Activated T-helper 1 cell treated with Interleukin-2 at 50 U/mL for 16 hours (primary cell): ENCODE results near the gene DRC1.

ENCODE experiments used
- DNase-seq: peaks from one replicate; pipeline ENCODE4 v3.0.0-alpha.2; 2020; ENCODE audit warnings: low read depth

Gene DRC1

DNA sequence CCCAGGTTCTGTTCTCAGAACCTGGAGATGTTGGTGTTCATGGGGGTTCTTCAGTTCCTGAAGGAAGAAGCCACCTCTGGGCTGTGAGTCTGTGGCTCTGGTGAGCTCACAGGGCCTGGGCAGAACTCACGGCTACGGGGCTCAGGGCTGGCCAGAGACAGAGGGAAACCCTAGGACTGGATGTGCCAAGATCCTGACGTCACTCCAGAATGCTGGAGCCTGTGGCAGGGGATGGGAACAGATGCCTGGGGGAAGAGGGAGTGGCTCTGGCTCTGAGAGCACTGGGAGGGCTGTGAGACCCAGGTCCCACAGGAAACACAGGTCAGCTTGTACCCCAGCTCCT, 76.2 kb downstream of the DRC1 start, which contains the start of gene OTOF:
TSS of gene OTOF (minus strand) at position 214 of the 343 bp plus-strand sequence.
- no peak for DNase-seq

DNA sequence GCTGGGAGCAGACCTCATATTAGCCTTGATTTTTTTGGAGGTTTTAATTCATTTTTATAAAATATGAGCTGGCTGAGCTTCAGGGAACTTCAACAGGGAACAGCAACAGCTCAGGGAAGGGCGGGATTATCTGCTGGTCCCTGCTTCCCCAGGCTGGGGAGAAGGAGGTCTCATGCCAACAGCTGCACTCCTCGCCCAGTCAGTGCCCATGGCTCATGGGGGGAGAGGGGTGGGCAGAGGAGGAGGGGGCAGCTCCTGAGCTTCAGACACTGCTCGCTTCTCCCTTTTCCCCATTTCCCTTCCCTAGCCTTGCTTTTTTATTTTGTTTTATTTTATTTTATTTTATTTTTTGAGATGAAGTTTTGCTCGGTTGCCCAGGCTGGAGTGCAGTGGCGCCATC, 76.6 kb downstream of the DRC1 start:
- DNase-seq = no peak

DNA sequence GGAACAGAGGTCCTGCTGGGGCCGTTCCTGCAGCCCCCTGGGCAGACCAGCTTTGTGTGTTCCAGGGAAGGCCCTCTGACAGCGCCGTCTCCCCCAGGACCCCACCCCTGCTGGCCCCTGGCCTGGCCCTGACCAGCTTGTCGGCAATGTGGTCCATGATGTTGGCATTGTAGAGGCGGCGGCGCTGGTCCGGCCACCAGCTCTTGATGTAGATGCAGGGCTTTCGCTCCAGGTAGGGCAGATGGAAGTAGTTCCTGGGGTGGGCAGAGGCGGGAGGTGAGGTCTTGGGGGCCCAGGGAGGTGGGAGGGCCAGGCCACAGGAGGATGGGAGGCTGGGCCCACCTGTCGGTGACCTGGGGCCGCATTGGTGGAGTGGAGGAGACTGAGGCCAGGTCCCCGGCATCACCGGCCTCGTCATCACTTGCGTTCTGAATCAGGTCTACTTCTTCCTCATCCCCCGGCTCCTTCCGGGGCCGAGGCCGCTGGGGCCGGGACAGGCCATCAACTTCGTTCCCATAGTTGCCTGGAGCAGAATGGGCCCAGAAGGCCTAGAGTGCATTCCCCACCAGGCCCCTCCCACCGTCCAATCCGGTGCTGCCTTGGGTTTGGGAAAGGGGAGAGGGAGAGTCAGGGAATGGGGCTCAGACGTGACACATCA, 77.5 kb downstream of the DRC1 start:
- DNase-seq = no peak

DNA sequence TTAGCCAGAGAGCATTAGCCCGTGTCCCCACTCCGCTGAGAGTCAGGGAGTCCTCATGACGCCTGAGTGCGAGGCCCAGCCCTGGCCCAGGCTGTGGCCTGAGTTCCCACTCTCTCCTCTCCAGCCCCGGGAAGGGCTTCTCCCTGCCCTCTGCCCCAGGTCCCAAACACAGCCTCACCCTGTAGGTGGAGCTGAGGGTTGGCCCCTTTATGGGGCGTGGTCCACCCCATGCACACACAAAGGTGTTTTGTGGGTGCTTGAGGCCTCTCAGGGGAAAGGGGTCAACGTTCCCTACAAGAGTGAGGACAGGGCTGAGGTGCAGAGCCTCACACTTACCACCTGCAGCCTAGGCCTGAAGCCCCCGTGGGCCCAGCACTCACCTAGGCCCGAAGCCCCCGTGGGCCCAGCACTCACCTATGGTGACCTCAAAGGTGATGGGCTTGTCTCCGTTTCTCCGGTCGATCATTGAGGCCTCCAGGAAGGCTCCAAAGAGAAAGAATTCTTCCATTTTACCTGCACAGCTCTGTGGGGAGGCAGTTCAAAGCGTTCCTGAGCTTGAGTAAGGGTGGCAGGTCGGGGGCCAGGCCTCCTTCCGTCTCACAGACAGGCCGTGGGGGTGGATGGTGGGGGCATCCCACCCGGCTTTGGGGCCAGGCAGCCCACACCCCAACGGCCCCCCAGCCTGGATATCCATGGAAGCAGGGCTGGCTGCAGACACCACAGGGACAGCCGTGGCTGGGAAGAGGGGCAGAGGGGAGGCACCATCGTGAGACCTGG, 78.3 kb downstream of the DRC1 start:
- DNase-seq = no peak

DNA sequence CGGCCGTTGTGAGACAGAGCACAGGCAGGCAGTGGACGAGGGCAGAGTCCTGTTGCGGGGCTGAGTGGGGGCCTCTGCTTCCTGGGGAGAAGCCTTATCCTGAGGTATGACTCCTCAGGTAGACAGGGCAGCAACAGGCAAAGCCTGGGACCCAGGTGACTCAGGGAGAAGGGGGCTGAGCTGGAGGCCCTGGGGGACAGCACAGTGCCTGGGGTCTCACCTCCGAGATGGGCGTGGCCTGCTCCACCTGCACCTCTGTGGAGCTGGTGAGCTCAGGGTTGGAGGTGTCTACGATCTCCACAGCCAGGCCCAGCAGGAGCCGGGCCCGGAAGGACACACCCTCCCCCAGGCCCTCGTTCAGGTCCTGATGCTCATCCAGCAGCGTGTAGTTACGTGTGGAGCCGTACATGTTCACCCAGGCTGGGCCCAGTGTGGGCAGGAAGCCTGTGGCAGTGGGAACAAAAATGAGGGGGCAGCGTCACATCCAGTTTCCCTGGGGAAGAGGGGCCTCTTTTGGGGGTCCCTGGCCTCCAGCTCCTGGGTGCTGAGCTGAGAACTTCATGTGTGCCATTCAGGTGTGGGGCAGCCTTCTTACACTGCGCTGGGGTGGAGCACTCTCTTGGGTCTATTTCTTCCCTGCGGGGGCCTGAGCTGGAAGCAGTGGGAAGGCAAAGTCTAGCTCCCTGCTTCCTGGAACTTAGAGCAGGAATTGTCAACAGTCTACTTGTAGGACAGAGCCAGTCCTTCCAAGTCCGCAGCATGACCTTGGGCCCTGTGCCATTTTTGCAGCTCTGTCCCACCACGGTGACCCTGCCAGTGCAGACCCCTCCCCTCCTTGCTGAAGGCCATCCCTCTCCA, 79.1 kb downstream of the DRC1 start:
- no peak for DNase-seq

DNA sequence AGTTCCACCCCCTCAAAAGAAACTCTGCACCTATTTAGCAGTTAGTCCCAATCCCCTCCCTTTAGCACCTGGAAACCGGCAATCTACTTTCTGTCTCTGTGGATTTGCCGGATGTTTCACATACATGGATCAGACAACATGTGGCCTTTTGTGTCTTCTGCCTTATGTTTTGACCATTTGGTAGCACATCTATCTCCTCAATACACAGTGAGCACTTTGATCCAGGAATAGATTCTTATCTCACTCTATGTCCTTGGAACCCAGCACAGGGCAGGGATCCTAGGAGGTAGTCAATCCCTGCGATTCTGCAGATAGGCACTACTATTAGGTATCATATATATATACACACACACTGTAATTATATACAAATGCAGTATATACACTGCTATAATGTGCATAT, 80.0 kb downstream of the DRC1 start:
- no peak for DNase-seq

DNA sequence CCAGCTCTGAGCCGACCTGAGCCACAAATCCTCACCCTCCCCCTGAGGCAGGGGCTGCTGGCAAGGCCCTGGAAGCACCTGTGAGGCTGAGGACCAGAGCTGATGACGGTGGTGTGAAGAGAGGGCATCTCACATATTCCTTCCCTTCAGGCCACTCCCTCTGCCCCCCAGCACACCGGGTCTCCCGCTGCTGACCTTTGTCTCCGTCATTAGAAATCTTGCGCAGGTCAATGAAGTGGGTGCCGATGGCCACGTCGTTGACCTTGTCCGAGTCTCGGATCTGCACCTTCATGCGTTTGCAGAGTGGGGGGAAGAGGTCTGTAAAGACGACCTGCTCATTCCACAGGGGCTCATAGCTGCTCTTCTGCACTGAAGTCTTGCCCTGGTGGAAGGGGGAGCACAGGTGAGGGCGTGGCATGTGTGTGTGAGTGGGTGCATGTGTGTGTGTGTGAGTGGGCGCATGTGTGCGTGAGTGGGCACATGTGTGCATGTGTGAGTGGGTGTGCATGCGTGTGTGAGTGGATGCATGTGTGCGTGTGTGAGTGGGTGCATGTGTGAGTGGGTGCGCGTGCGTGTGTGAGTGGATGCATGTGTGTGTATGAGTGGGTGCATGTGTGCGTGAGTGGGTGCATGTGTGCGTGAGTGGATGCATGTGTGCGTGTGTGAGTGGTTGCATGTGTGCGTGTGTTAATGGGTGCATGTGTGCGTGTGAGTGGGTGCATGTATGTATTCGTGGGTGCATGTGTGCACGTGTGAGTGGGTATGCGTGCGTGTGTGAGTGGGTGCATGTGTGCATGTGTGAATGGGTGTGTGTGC, 80.7 kb downstream of the DRC1 start:
- no peak for DNase-seq

DNA sequence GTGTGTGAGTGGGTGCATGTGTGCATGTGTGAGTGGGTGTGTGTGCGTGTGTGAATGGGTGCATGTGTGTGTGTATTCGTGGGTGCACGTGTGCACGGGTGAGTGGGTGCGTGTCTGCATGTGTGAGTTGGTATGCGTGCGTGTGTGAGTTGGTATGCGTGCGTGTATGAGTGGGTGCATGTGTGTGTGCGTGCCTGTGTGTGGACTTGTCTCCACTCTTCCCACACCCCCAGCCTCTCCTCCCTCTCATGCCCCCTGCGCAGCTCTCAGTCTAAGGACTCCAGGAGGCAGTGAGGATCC, 81.3 kb downstream of the DRC1 start:
- DNase-seq = no peak

DNA sequence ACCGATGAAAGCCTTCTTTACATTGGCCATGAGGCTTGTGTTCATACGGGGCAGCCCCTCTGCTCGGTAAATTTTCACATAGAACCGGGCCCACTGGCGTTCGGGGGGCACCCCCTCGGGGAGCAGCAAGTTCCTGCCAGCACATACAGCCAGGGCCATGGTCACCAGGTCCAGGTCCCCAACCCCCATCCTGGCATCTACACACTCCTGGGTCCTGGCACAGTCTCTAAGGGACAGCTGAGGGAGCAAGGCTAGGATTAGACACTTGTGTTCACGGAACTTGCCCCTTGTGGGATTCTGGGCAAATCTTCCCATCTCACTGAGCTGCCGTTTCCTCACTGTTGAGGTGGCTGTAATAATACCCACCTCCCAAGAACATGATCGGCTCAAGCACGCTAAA, 81.8 kb downstream of the DRC1 start:
- DNase-seq = no peak

DNA sequence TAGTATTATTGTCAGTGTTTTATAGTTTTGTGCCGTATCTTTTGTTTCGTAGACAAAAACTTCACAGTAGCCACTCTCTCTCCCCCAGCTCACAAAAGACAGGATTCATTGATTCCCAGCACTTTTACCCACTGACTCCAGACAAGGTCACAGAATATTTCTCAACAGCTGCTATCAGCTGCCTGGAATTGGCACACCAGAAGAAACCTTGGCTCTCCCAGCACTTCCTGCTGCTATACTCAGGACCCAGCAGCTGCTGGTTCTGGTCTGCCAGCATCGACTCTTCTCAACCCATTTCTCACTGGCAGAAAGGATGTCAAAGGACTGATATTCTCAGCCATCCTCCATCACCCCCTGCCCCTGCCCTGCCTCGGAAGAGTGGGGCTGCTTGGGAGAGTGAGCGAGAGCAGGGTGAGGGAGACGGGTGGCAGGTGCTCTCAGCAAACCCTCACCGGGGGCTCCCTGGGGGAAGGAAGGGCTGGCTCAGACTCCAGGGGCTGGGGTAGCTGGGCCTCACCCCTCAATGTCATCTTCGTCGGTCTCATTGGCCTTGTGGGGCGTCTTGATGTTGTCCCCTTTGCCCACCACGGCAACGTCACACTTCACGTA, 82.3 kb downstream of the DRC1 start:
- no peak for DNase-seq

DNA sequence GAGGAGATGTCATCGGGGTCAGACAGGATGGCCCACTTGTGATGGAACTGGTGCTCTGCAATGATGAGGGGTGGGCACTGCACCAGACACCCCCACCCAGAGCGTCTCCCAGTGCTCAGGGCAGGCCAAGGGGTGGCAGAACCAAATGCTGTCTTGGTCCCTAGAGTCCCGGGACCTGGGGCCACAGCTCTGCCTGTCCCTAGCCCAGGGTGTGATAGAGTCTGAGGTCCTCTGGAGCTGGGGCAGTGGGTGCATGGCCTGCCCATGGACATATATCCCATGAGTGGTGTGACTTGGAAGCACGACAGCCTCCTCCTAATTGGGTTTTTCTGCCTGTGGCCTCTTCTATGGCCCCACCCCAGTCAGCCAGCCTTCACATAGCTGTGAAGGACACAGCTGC, 82.9 kb downstream of the DRC1 start:
- no peak for DNase-seq

DNA sequence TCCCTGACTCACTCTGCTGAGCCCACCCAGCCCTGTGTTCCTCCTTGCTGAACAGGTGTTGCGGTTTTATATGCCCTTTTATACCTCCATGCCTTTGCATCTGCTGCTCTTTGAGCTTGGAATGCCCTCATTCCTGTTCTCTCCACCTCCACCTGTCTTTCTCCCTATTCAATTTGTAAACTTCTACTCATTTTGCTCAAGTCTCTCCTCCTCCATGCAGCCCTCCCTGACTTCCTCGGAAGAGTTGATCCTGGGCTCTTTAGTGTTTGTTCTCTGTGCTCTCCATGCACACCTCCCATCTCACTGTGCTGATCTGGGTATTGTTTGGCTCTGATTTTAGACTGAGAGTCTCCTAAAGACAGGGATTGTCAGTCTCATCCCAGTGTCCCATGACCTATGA, 83.4 kb downstream of the DRC1 start:
- no peak for DNase-seq

DNA sequence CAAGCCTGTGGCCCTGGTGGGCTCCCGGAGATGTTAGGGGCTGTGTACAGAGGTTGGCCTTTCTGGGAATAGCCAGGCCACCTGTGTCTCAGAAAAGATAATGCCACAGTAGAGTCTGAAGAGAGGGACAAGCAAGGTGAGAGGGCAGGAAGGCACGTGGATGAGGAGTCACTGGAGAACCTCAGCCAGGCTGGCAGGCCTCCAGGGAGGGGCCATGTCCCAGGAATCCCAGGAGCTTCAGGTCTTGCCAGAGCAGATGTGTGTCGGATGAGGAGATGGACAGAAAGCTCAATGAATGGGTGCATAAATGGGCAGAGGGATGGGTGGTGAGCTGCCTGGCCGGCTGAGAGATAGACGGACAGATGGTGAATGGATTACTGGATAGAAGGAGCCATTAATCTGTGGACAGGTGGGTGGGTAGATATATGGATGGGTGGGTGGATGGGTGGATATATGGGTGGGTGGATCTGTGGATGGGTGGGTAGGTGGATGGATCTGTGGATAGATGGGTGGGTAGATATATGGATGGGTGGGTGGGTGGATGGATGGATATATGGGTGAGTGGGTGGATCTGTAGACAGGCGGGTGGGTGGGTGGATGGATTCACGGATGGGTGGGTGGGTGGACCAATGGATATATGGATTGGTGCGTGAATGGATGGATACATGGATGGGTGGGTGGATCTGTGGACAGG, 84.2 kb downstream of the DRC1 start:
- no peak for DNase-seq

DNA sequence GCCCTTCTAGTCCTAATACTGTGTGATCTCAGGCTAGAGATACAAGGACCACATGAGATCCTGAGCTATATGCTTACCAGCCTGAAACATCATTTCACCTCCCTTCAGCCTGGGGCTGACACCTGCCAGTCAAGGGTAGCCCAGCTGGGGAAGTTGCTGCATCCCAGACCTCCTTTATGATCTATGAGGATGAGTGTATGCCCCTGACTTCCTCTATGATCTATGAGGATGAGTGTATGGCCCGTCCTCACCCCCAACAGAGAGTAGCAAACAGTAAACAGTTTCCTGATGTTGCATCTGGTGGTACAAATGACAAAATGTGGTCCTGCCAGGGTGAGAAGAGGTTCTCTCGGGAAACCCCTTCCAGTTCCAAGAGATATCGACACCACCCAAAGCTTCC, 85.1 kb downstream of the DRC1 start:
- no peak for DNase-seq

DNA sequence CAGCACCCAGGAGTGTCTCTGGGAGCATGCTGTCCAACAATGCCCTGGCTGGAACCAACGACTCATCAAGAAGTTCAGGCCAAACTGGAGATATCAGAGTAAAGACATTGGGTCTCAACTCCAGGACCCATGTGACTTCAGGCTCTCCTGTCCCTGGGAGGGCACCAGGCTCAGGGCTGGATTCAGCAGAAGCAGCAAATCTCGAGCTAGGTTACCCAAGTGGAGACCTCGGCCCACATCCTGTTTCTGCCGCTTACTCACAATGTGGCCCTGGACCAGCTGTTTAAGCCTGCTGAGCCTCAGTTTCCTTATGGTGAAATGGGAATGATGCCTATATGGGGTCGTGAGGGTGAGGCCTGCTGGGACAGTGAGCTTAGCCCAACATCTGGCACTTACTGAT, 85.5 kb downstream of the DRC1 start:
- no peak for DNase-seq

DNA sequence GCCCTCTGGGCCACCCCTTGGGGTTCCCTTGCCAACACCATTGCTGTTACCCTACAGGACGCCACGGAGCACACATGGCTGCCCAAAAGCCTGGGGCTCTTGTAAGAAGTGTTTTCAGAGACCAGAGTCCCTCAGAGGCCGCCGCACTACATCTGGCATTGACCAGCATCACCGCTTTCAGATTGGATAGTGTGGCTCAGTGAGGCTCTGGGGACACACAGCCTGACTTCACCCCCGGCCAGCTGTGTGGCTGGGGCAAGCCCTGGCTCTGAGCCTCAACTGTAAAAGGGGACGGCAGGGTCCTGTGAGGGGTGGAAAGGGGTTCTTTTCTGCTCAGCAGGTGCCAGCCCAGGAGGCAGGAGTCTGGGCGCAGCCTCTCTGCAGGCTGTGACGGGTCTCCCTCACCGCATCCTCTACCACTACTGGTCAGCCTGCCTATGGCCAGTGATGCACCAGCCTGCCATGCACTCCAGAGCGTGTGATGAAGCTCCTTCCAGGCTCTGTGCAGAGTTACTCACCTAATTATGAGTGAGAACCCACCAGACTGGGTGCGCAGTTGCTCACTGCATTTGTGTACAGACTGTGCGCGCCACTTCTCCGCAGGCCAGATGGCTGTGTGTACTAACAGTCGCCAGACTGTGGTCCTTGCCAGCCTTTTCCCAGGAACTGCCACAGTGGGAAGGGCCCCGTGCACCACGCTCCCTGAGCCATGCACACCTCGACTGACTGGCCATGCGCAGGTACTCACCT, 86.9 kb downstream of the DRC1 start:
- DNase-seq = no peak

DNA sequence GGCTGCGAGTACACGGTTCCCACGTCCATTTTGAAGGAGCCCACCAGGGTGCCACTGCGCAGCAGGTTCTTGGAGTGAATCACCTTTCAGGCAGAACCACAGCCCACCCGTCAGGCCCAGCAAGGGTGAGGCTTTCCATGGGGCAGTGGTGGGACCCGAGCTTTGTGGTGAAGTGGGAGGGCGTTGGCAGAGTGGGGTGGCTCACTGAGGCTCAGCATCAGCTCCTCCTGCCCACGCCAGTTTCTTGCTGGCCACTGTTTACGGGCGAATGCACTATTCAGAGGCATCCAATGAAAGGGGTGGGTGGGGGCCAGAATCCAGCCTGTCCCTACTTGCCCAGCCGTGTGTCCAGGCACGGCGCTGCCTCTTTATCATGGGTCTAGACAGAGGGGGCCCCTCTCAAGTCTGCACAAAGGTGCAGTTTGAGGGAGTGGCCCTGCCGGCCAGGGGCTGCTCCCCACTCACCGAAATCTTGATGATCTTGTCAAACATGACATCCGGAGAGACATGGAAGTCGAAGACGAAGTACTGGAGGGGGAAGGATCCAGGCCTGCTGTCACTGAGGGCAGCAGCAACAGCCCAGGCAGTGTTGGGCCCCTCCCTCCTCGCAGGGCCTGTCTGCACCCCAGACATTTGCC, 87.6 kb downstream of the DRC1 start:
- no peak for DNase-seq

DNA sequence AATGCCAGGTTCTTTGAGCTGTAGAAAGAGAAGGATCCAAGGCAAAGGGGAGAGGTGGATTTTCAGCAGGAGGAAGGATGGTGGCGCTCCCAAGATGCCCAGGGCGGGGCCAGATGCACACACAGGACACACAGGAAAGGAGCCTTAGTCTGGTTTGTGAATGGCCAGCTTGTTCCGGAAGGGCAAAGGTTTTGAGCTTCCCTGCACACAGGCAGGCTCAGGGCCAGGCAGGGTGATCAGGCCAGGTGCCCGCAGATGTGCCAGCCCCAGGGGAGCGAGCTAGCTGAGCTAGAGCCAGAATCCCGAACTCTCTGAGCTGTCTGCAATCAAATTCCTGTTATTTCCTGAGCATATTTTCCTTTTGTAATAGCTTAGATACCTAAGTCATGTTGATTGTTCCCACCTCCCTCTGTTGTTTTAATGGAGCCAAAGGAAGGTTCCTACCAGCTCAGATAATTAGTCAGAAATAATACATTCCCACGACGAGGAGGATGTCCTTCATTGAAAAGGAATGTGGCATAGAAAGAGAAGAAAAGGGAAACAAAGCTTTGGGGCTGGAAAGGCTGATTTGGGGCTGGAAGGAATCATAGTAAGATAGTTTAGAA, 89.9 kb downstream of the DRC1 start:
- no peak for DNase-seq

DNA sequence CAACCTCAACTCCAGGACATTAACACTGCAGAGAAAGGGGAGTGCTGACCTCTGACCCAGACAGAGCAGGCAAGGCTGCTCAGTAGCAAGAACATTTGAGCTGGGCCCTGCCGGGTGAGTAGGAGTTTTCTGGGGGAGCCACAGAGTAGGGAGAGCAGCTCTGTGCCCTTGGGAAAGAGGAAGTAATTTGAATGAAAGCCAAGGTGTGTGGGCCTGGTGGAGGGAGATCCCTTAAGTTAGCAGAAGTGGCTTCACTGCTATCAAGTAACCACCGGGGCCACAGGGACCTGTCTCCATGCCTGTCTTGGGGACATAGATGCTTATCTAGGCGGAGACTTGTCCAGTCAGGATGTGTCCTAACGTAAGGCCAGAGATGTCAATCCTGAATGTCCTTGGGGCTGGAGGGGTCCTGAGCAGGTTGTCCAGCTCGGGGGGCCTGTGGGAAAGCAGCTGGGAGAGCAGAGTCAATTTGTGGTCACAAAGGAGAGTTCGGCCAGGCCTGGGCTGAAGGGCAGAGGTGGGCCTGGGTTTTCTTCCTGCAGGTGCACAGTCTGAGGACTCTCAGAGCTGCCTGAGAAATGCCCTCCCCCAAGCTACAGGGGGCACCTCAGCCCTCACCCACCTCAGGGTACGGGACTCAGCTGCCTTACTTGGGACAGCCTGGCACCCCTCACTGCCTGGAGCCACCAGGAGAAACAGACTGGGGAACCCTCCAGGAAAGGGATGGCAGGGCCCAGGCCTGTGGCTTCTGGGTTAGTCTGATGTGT, 91.2 kb downstream of the DRC1 start:
- no peak for DNase-seq
